SK-N-SH treated with all-trans-retinoic acid at 6 μM for 48 hours (cell line): ENCODE measurements around the gene BACE1-AS.

Experiments
- ATAC-seq: fragments of 200-7000 bp; cut with Tn5 transposase; 3 replicates; pipeline ENCODE4 v1.9.1; 2020; ENCODE audit warnings: mild to moderate bottlenecking, moderate library complexity
- ARNTL ChIP-seq: fragments of 450-650 bp; formaldehyde crosslinking; IDR thresholded peaks from 2 replicates; pipeline ENCODE4 v1.5.0; 2020; ENCODE audit warnings: low read depth, mild to moderate bottlenecking, moderate library complexity, borderline replicate concordance
- BACH2 ChIP-seq: fragments of 250-450 bp; sonication (Bioruptor Pico); IDR thresholded peaks from 2 replicates; pipeline ENCODE4 v1.9.0; 2021; ENCODE audit warnings: mild to moderate bottlenecking, borderline replicate concordance
- CSDC2 ChIP-seq: fragments of 250-450 bp; sonication (Bioruptor Pico); IDR thresholded peaks from 2 replicates; pipeline ENCODE4 v1.5.0; 2020; ENCODE audit warnings: mild to moderate bottlenecking, moderate library complexity
- CSRNP3 ChIP-seq: fragments of 250-450 bp; sonication (Bioruptor Pico); IDR thresholded peaks from 2 replicates; pipeline ENCODE4 v1.5.1; 2021; ENCODE audit warnings: mild to moderate bottlenecking, moderate library complexity
- ESRRG ChIP-seq: fragments of 250-450 bp; sonication (Bioruptor Pico); IDR thresholded peaks from 2 replicates; pipeline ENCODE4 v1.6.1; 2021; ENCODE audit warnings: mild to moderate bottlenecking
- GLIS3 ChIP-seq: fragments of 250-450 bp; sonication (Bioruptor Pico); IDR thresholded peaks from 2 replicates; pipeline ENCODE4 v1.5.0; 2020; ENCODE audit warnings: mild to moderate bottlenecking, moderate library complexity
- ISL1 ChIP-seq: fragments of 250-450 bp; sonication (Bioruptor Pico); IDR thresholded peaks from 2 replicates; pipeline ENCODE4 v2.1.2; 2022; ENCODE audit warnings: mild to moderate bottlenecking, moderate library complexity
- OSR1 ChIP-seq: fragments of 250-450 bp; sonication (Bioruptor Pico); IDR thresholded peaks from 2 replicates; pipeline ENCODE4 v1.8.0; 2022; ENCODE audit warnings: moderate library complexity, mild to moderate bottlenecking, inconsistent platforms
- POU6F1 ChIP-seq: fragments of 250-450 bp; sonication (Bioruptor Pico); IDR thresholded peaks from 2 replicates; pipeline ENCODE4 v1.8.0; 2021; ENCODE audit warnings: low read depth, mild to moderate bottlenecking, moderate library complexity, borderline replicate concordance
- PPARA ChIP-seq: fragments of 250-450 bp; sonication (Bioruptor Pico); IDR thresholded peaks from 2 replicates; pipeline ENCODE4 v1.5.0; 2020; ENCODE audit warnings: mild to moderate bottlenecking, borderline replicate concordance
- RARB ChIP-seq: fragments of 250-450 bp; sonication (Bioruptor Pico); IDR thresholded peaks from 2 replicates; pipeline ENCODE4 v1.8.0; 2021; ENCODE audit warnings: mild to moderate bottlenecking, moderate library complexity
- SNAI2 ChIP-seq: fragments of 250-450 bp; sonication (Bioruptor Pico); IDR thresholded peaks from 2 replicates; pipeline ENCODE4 v1.5.0; 2020; ENCODE audit warnings: mild to moderate bottlenecking, moderate library complexity
- TCF4 ChIP-seq: fragments of 250-450 bp; sonication (Bioruptor Pico); IDR thresholded peaks from 2 replicates; pipeline ENCODE4 v1.8.0; 2021; ENCODE audit warnings: mild to moderate bottlenecking, moderate library complexity, borderline replicate concordance
- ZC3H10 ChIP-seq: fragments of 250-450 bp; sonication (Bioruptor Pico); IDR thresholded peaks from 2 replicates; pipeline ENCODE4 v1.5.1; 2021; ENCODE audit warnings: mild to moderate bottlenecking, moderate library complexity
- ZFP3 ChIP-seq: fragments of 250-450 bp; sonication (Bioruptor Pico); IDR thresholded peaks from 2 replicates; pipeline ENCODE4 v1.5.0; 2020; ENCODE audit warnings: mild to moderate bottlenecking, moderate library complexity
- ZFP30 ChIP-seq: fragments of 450-650 bp; formaldehyde crosslinking; IDR thresholded peaks from 2 replicates; pipeline ENCODE4 v1.5.0; 2022; ENCODE audit warnings: mild to moderate bottlenecking, moderate library complexity
- ZNF70 ChIP-seq: fragments of 450-650 bp; formaldehyde crosslinking; IDR thresholded peaks from 2 replicates; pipeline ENCODE4 v1.5.0; 2020; ENCODE audit warnings: mild to moderate bottlenecking, moderate library complexity
- ZNF8 ChIP-seq: fragments of 450-650 bp; formaldehyde crosslinking; IDR thresholded peaks from 2 replicates; pipeline ENCODE4 v1.5.0; 2020; ENCODE audit warnings: mild to moderate bottlenecking, moderate library complexity
- TF ChIP-seq, protein P1 (sequence below): fragments of 250-450 bp; sonication (Bioruptor Pico); IDR thresholded peaks from 2 replicates; pipeline ENCODE4 v1.8.0; 2020; ENCODE audit warnings: mild to moderate bottlenecking, moderate library complexity, borderline replicate concordance

The BACE1-AS gene

DNA sequence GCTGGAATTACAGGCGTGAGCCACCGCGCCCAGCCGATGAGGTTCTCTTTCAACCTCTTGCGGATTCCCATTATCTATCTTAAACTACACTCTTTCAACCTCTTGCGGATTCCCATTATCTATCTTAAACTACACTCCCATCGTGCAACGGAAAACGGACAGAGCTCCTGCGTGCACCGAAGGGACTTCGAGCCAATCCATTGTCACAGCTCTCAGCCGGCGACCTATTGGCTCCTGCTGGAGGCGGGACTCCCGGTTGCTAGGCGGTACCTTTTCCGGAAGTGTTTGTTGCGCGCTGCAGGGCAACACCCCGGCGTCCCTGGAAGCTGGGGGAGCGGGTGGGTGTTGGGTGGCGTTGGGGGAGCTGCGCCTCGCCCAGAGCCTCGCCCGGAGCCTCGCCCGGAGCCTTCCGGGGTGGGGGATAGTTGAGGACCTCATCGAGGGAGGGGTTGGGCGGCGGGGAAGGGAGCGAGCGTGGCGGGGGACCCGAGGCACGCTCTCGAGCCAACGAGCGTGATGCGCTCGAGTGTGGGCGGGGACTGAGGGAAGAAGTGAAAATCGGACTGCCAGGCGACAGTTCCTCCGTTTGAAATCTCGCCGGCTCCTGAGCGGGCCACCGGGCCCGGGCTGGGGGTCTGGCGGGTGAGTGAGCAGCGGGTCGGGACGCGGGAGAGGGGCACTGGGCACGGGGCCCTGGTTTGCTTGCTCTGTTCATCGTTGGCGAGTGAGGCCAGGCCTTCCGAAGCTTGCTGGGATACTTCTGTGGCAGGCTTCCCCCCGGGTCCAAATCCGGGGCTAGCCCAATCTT lies 36.6 kb downstream of the BACE1-AS start, which contains the start of gene CEP164:
TSS of gene CEP164 (plus strand) at position 288 of the 808 bp plus-strand sequence. CDS start 10,733 bp downstream, outside the sequence.
- ATAC-seq: peak; percentile 96
- TF ChIP-seq, protein P1, sequence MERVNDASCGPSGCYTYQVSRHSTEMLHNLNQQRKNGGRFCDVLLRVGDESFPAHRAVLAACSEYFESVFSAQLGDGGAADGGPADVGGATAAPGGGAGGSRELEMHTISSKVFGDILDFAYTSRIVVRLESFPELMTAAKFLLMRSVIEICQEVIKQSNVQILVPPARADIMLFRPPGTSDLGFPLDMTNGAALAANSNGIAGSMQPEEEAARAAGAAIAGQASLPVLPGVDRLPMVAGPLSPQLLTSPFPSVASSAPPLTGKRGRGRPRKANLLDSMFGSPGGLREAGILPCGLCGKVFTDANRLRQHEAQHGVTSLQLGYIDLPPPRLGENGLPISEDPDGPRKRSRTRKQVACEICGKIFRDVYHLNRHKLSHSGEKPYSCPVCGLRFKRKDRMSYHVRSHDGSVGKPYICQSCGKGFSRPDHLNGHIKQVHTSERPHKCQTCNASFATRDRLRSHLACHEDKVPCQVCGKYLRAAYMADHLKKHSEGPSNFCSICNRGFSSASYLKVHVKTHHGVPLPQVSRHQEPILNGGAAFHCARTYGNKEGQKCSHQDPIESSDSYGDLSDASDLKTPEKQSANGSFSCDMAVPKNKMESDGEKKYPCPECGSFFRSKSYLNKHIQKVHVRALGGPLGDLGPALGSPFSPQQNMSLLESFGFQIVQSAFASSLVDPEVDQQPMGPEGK (CRISPR knock-in tag): peak; percentile 96
- no peak for TF ChIP-seq OSR1 (CRISPR knock-in tag)
- no peak for TF ChIP-seq ZNF8

GRCh38 chr11:117328375-117329010 lies 37.3 kb downstream of the BACE1-AS start:
- no peak for TF ChIP-seq POU6F1
- no peak for TF ChIP-seq ESRRG (CRISPR knock-in tag)
- no peak for TF ChIP-seq RARB
- TF ChIP-seq ZFP30: no peak
- TF ChIP-seq SNAI2 (CRISPR knock-in tag): no peak
- TF ChIP-seq ZC3H10 (CRISPR knock-in tag): no peak
- no peak for TF ChIP-seq TCF4 (CRISPR knock-in tag)
- TF ChIP-seq PPARA: no peak
- TF ChIP-seq, protein P1 (CRISPR knock-in tag): no peak
- no peak for TF ChIP-seq ZNF8
- no peak for TF ChIP-seq CSRNP3 (CRISPR knock-in tag)
- TF ChIP-seq GLIS3 (CRISPR knock-in tag): no peak
- no peak for TF ChIP-seq OSR1 (CRISPR knock-in tag)
- no peak for TF ChIP-seq BACH2 (CRISPR knock-in tag)
- TF ChIP-seq ZNF70 (CRISPR knock-in tag): no peak
- no peak for TF ChIP-seq CSDC2 (CRISPR knock-in tag)
- TF ChIP-seq ZFP3 (CRISPR knock-in tag): no peak
- TF ChIP-seq ARNTL (CRISPR knock-in tag): no peak
- TF ChIP-seq ISL1 (CRISPR knock-in tag): no peak
- peak; percentile 66 for ATAC-seq

DNA sequence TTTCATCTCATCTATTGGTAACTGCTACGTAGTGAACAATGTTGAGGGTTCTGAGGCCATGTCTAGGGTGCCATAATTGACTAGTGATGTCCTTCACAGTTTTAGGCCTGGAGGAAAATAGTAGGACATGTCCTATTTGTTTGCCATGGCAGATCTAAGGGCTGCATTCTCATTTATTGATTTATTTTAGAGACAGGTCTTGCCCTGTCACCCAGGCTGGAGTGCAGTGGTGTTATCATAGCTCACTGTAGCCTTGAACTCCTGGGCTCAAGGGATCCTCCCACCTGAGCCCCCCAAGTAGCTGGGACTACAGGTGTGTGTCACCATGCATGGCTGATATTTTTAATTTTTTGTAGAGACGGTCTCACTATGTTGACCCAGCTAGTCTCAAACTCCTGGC lies 41.7 kb downstream of the BACE1-AS start:
- TF ChIP-seq ISL1 (CRISPR knock-in tag): no peak
- no peak for ATAC-seq

DNA sequence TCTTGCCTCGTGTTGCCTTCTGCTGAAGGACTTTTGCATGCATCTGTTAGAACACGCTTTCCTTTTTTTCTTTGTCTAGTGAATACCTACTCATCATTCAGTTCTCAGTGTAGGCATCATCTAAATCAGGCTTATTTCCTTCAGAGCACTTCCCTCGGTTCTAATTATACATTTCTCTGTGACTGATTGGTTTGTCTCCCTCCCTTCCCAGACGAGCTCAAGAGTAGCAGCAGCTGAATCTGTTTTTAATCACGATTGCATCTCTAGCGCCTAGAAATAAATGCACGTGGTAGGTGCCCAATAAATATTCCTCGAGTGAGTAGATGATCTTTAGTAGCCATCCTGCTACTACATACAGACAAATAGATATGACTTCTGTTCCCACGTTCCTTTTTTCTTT lies 42.8 kb downstream of the BACE1-AS start:
- no peak for ATAC-seq
- TF ChIP-seq, protein P1 (CRISPR knock-in tag): no peak
- TF ChIP-seq ZC3H10 (CRISPR knock-in tag) (no peak), ZFP3 (CRISPR knock-in tag) (no peak), CSDC2 (CRISPR knock-in tag) (no peak), BACH2 (CRISPR knock-in tag) (no peak), TCF4 (CRISPR knock-in tag) (no peak), ZNF8 (no peak), OSR1 (CRISPR knock-in tag) (no peak), ISL1 (CRISPR knock-in tag) (no peak), ARNTL (CRISPR knock-in tag) (no peak), CSRNP3 (CRISPR knock-in tag) (no peak), POU6F1 (no peak), ZFP30 (no peak)
